H1 (cell line): ENCODE data around the gene FOXF1. TPM values are rescaled to one million over a fixed set of nuclear protein-coding genes. Genes with fewer than 3 reads are reported as not detected.

Experiments
- BCL11A ChIP-seq, 2 experiments: IDR thresholded peaks; one replicate each; pipeline ENCODE4 v1.6.1; 2011; ENCODE audit warnings: low read depth in 2 of 2, low read length in 2 of 2, mild to moderate bottlenecking in 2 of 2
- EP300 ChIP-seq, 2 experiments: IDR thresholded peaks; 1 replicate in 1 of 2; 2 replicates in 1 of 2; pipeline ENCODE4 v1.6.1; 2011 to 2012; ENCODE audit warnings: low read depth in 2 of 2, low read length in 2 of 2, mild to moderate bottlenecking in 2 of 2, borderline replicate concordance in 1 of 2, inconsistent platforms in 1 of 2, moderate library complexity in 1 of 2
- HDAC6 ChIP-seq: IDR thresholded peaks from one replicate; pipeline ENCODE4 v1.7.1; 2012; ENCODE audit warnings: low read depth, mild to moderate bottlenecking, inconsistent platforms, low read length, moderate library complexity
- KDM4A ChIP-seq: IDR thresholded peaks from one replicate; pipeline ENCODE4 v1.7.1; 2012; ENCODE audit warnings: low read depth, mild to moderate bottlenecking, moderate library complexity, low read length, inconsistent platforms; ENCODE audit not compliant: severe bottlenecking
- KDM5A ChIP-seq: fragments of 200-600 bp; IDR thresholded peaks from 2 replicates; pipeline ENCODE4 v1.7.1; 2012; ENCODE audit warnings: mild to moderate bottlenecking, low read length, inconsistent platforms, mixed read lengths
- POU5F1 ChIP-seq: IDR thresholded peaks from 2 replicates; pipeline ENCODE4 v1.6.1; 2011; ENCODE audit warnings: low read depth, mild to moderate bottlenecking, low read length, moderate library complexity
- SP2 ChIP-seq: IDR thresholded peaks from 2 replicates; pipeline ENCODE4 v1.6.1; 2012; ENCODE audit warnings: mild to moderate bottlenecking, low read length, inconsistent platforms
- YY1 ChIP-seq: IDR thresholded peaks from 2 replicates; pipeline ENCODE4 v1.6.1; 2011; ENCODE audit warnings: low read depth, mild to moderate bottlenecking, low read length
- polyA plus RNA-seq, 7 experiments: library from polyadenylated mRNA; depleted of rRNA in 3 of 7; stranded (reverse) in 5 of 7; unstranded in 2 of 7; fragments of >200 nt in 5 of 7; fragments of 200-250 nt in 2 of 7; gene quantifications; 1 replicate in 5 of 7; 2 replicates in 1 of 7; 4 replicates in 1 of 7; pipeline versions ENCODE4 v1.2.1 to v1.2.3, GENCODE V29; 2011 to 2013; ENCODE audit warnings: missing spikeins in 2 of 7, mixed read lengths in 2 of 7
- total RNA-seq: library from RNA; stranded (reverse); fragmentation: NEBNext Ultra II Directional; extraction: Animal tissue kit (Norgen Biotek cat#: 25700); gene quantifications from 2 replicates; pipeline ENCODE4 v1.2.1, GENCODE V29; 2021
- TF ChIP-seq, protein P1 (sequence below): IDR thresholded peaks from 2 replicates; pipeline ENCODE4 v1.6.1; 2012; ENCODE audit warnings: low read length, inconsistent platforms

Gene FOXF1
- total and polyA plus RNA-seq, 2 of the 8 experiments (the other 6 are each of a cell fraction or from before 2014, with no cell fraction given), result 0.02 TPM; not detected in 1

- TF ChIP-seq, protein P1, sequence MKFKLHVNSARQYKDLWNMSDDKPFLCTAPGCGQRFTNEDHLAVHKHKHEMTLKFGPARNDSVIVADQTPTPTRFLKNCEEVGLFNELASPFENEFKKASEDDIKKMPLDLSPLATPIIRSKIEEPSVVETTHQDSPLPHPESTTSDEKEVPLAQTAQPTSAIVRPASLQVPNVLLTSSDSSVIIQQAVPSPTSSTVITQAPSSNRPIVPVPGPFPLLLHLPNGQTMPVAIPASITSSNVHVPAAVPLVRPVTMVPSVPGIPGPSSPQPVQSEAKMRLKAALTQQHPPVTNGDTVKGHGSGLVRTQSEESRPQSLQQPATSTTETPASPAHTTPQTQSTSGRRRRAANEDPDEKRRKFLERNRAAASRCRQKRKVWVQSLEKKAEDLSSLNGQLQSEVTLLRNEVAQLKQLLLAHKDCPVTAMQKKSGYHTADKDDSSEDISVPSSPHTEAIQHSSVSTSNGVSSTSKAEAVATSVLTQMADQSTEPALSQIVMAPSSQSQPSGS, result no peak
- peak; percentile 74 for TF ChIP-seq KDM4A
- no peak for TF ChIP-seq KDM5A
- TF ChIP-seq HDAC6, result no peak
- no peak for TF ChIP-seq YY1
- no peak for TF ChIP-seq SP2
- no peak for TF ChIP-seq EP300 (IDR thresholded peaks at IDR 0.05; ENCODE audit: borderline replicate concordance in 1 of 2, low read depth in 2 of 2, low read length in 2 of 2)
- TF ChIP-seq BCL11A (IDR thresholded peaks at IDR 0.05; ENCODE audit: low read depth in 2 of 2, low read length in 2 of 2), result no peak
- no peak for TF ChIP-seq POU5F1
Observed at GRCh38 chr16:86509759-86510464, 415 bp upstream of the FOXF1 start (continued).
